ENCODE results near the gene ACKR2.

DNA sequence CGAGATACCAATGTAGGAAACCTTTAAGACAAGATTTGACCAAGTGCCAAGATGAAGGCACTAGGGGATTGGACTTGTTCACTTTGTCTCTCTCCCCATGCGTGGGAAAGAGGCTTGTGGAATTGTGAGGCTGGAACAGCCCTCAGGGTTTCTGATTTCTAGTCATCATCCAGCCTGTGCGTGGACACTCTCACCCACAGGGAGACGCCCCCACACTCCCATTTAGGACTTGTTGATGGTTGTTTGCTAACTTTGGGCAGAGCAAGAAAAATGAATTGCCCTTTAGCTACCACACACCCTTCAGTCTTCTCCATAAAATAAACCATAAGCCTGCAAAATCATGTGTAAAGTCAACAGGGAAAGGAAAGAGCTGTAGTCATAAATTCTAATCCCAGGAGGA lies 18.4 kb downstream of the ACKR2 start:
- TF ChIP-seq, protein P1, sequence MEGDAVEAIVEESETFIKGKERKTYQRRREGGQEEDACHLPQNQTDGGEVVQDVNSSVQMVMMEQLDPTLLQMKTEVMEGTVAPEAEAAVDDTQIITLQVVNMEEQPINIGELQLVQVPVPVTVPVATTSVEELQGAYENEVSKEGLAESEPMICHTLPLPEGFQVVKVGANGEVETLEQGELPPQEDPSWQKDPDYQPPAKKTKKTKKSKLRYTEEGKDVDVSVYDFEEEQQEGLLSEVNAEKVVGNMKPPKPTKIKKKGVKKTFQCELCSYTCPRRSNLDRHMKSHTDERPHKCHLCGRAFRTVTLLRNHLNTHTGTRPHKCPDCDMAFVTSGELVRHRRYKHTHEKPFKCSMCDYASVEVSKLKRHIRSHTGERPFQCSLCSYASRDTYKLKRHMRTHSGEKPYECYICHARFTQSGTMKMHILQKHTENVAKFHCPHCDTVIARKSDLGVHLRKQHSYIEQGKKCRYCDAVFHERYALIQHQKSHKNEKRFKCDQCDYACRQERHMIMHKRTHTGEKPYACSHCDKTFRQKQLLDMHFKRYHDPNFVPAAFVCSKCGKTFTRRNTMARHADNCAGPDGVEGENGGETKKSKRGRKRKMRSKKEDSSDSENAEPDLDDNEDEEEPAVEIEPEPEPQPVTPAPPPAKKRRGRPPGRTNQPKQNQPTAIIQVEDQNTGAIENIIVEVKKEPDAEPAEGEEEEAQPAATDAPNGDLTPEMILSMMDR (IDR thresholded peaks at IDR 0.05) = no peak
- TF ChIP-seq POLR2A (IDR thresholded peaks at IDR 0.05) = no peak
- TF ChIP-seq POLR2AphosphoS5 (IDR thresholded peaks at IDR 0.05) = no peak
- no peak for TF ChIP-seq EP300 (IDR thresholded peaks at IDR 0.05)

Measured in stomach (tissue), 4 donors.